HL-60 (cell line): ENCODE data around the gene PAH.

ENCODE experiments used
- POLR2AphosphoS5 ChIP-seq: IDR thresholded peaks from 2 replicates; pipeline ENCODE4 v1.6.1; 2012; ENCODE audit warnings: low read depth
- TF ChIP-seq, protein P1 (sequence below): IDR thresholded peaks from one replicate; pipeline ENCODE4 v1.5.1; 2011; ENCODE audit warnings: low read length, control low read depth, inconsistent platforms; ENCODE audit not compliant: insufficient read depth
- TF ChIP-seq, protein P2 (sequence below): IDR thresholded peaks from 2 replicates; pipeline ENCODE4 v1.6.1; 2012; ENCODE audit warnings: low read depth; ENCODE audit not compliant: insufficient replicate concordance

DNA sequence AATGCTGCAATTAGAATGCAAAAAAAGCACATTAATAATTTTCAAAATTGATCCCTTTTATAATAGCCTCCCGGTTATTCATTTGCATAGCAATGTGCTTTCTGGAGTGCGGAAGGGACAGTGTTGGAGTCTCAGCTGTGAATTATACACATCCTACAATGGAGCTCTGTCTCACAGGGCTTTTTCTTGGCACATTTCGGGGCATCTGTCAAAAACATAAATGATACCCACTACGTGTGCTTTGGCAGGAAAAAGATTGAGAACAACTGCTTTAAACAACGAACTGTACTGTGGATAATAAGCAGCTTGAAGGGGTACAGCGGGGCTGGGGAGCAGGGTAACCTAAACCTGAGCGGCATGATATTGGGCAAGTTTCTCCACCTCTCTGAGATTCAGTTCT is 123.1 kb downstream of the PAH start:
- TF ChIP-seq, protein P1, sequence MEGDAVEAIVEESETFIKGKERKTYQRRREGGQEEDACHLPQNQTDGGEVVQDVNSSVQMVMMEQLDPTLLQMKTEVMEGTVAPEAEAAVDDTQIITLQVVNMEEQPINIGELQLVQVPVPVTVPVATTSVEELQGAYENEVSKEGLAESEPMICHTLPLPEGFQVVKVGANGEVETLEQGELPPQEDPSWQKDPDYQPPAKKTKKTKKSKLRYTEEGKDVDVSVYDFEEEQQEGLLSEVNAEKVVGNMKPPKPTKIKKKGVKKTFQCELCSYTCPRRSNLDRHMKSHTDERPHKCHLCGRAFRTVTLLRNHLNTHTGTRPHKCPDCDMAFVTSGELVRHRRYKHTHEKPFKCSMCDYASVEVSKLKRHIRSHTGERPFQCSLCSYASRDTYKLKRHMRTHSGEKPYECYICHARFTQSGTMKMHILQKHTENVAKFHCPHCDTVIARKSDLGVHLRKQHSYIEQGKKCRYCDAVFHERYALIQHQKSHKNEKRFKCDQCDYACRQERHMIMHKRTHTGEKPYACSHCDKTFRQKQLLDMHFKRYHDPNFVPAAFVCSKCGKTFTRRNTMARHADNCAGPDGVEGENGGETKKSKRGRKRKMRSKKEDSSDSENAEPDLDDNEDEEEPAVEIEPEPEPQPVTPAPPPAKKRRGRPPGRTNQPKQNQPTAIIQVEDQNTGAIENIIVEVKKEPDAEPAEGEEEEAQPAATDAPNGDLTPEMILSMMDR = no peak
- TF ChIP-seq POLR2AphosphoS5 = no peak
- TF ChIP-seq, protein P2, sequence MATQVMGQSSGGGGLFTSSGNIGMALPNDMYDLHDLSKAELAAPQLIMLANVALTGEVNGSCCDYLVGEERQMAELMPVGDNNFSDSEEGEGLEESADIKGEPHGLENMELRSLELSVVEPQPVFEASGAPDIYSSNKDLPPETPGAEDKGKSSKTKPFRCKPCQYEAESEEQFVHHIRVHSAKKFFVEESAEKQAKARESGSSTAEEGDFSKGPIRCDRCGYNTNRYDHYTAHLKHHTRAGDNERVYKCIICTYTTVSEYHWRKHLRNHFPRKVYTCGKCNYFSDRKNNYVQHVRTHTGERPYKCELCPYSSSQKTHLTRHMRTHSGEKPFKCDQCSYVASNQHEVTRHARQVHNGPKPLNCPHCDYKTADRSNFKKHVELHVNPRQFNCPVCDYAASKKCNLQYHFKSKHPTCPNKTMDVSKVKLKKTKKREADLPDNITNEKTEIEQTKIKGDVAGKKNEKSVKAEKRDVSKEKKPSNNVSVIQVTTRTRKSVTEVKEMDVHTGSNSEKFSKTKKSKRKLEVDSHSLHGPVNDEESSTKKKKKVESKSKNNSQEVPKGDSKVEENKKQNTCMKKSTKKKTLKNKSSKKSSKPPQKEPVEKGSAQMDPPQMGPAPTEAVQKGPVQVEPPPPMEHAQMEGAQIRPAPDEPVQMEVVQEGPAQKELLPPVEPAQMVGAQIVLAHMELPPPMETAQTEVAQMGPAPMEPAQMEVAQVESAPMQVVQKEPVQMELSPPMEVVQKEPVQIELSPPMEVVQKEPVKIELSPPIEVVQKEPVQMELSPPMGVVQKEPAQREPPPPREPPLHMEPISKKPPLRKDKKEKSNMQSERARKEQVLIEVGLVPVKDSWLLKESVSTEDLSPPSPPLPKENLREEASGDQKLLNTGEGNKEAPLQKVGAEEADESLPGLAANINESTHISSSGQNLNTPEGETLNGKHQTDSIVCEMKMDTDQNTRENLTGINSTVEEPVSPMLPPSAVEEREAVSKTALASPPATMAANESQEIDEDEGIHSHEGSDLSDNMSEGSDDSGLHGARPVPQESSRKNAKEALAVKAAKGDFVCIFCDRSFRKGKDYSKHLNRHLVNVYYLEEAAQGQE = no peak
